Osteoblast (primary cell): Measurements from ENCODE around the gene LRIT3. TPM values are rescaled to one million over a fixed set of nuclear protein-coding genes. Genes with fewer than 3 reads are reported as not detected.
A peak's percentile ranks its signal among the peaks of the same experiment; 100 is the strongest.

Experiments
- DNase-seq: peaks from one replicate; pipeline ENCODE4 v3.0.0; 2011; ENCODE audit warnings: low spot score, mixed read lengths; ENCODE audit not compliant: insufficient read length; ENCODE audit errors: missing footprints
- H2AFZ ChIP-seq: 2 replicates; pipeline ENCODE4 v1.6.0; 2011; ENCODE audit warnings: mild to moderate bottlenecking, low read length
- H3K27ac ChIP-seq: 2 replicates; pipeline ENCODE4 v1.5.1; 2011; ENCODE audit warnings: mild to moderate bottlenecking, low read depth, low read length, moderate library complexity
- H3K27me3 ChIP-seq: 2 replicates; pipeline ENCODE4 v1.6.0; 2012; ENCODE audit warnings: mild to moderate bottlenecking, control low read depth, inconsistent platforms, low read length, moderate library complexity; ENCODE audit not compliant: insufficient read depth
- H3K36me3 ChIP-seq: 2 replicates; pipeline ENCODE4 v1.5.1; 2011; ENCODE audit warnings: mild to moderate bottlenecking, low read length, control low read depth, moderate library complexity; ENCODE audit not compliant: insufficient read depth
- H3K4me1 ChIP-seq: 2 replicates; pipeline ENCODE4 v1.5.1; 2011; ENCODE audit warnings: mild to moderate bottlenecking, low read length, control low read depth, moderate library complexity; ENCODE audit not compliant: insufficient read depth
- H3K4me2 ChIP-seq: 2 replicates; pipeline ENCODE4 v1.6.0; 2011; ENCODE audit warnings: mild to moderate bottlenecking, low read length; ENCODE audit not compliant: insufficient read depth
- H3K4me3 ChIP-seq: fragments of 200-600 bp; sonication (generic); 3 replicates; pipeline ENCODE4 v1.5.1; 2012; ENCODE audit warnings: mild to moderate bottlenecking, low read length, inconsistent platforms; ENCODE audit not compliant: insufficient read depth
- H3K79me2 ChIP-seq: 2 replicates; pipeline ENCODE4 v1.6.0; 2012; ENCODE audit warnings: mild to moderate bottlenecking, low read length, control low read depth, inconsistent platforms; ENCODE audit not compliant: insufficient read depth
- H3K9me3 ChIP-seq: 2 replicates; pipeline ENCODE4 v1.5.1; 2011; ENCODE audit warnings: low read depth, low read length, control low read depth
- H4K20me1 ChIP-seq: 2 replicates; pipeline ENCODE4 v1.6.0; 2012; ENCODE audit warnings: mild to moderate bottlenecking, low read length, control low read depth; ENCODE audit not compliant: insufficient read depth
- total RNA-seq: library from RNA; depleted of rRNA; stranded (reverse); fragments of >200 nt; gene quantifications from 2 replicates; pipeline ENCODE4 v1.2.3, GENCODE V29; 2012
- TF ChIP-seq, protein P1 (sequence below): IDR thresholded peaks from 2 replicates; pipeline ENCODE4 v1.5.1; 2011; ENCODE audit warnings: mild to moderate bottlenecking, low read depth, low read length, moderate library complexity; ENCODE audit errors: extremely low read depth

The LRIT3 gene
- total RNA-seq, 1 donor, result under 0.01 TPM

GRCh38 chr4:109902559-109903251 is 54.8 kb downstream of the LRIT3 start:
- Histone ChIP-seq H4K20me1 (no peaks in the 10 kb centered on the region), H3K9me3 (no peaks in the 10 kb centered on the region), H3K27me3 (no peaks in the 10 kb centered on the region), H3K79me2 (no peaks in the 10 kb centered on the region), H2AFZ (no peak overlapping the region), H3K36me3 (no peaks in the 10 kb centered on the region), H3K4me3 (no peak overlapping the region), H3K4me2 (no peak overlapping the region), H3K4me1 (no peaks in the 10 kb centered on the region), H3K27ac (no peak overlapping the region)
- DNase-seq, result no peak
- TF ChIP-seq, protein P1, sequence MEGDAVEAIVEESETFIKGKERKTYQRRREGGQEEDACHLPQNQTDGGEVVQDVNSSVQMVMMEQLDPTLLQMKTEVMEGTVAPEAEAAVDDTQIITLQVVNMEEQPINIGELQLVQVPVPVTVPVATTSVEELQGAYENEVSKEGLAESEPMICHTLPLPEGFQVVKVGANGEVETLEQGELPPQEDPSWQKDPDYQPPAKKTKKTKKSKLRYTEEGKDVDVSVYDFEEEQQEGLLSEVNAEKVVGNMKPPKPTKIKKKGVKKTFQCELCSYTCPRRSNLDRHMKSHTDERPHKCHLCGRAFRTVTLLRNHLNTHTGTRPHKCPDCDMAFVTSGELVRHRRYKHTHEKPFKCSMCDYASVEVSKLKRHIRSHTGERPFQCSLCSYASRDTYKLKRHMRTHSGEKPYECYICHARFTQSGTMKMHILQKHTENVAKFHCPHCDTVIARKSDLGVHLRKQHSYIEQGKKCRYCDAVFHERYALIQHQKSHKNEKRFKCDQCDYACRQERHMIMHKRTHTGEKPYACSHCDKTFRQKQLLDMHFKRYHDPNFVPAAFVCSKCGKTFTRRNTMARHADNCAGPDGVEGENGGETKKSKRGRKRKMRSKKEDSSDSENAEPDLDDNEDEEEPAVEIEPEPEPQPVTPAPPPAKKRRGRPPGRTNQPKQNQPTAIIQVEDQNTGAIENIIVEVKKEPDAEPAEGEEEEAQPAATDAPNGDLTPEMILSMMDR, result no peak

DNA sequence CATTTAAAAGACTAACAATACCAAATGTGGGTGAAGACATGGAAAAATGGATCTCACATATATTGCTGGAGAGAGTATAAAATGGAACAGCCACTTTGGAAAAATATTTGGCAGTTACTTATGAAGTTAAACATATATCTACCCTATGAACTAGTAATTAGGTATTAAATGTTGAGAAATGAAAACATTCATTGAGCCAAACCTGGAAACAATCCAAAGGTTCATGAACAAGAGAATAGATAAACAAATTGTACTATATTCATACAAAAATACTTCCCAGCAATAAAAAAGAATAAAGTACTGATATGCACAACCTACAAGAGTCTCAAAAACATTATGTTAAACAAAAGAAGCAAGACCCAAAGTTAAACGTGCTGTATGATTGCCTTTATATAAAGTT is 60.8 kb downstream of the LRIT3 start:
- H3K4me1 ChIP-seq, result peaks cover 9% of the 10 kb centered on the region

GRCh38 chr4:109910256-109910655 is 62.3 kb downstream of the LRIT3 start:
- no peak overlapping the region for H3K27ac ChIP-seq
- no peaks in the 10 kb centered on the region for H3K79me2 ChIP-seq
- H3K27me3 ChIP-seq, result peaks cover 2% of the 10 kb centered on the region
- H3K4me1 ChIP-seq, result peaks cover 9% of the 10 kb centered on the region
- TF ChIP-seq, protein P1, result no peak
- no peak overlapping the region for H3K4me2 ChIP-seq
- no peaks in the 10 kb centered on the region for H3K9me3 ChIP-seq
- no peak overlapping the region for H2AFZ ChIP-seq
- H3K36me3 ChIP-seq, result no peaks in the 10 kb centered on the region
- H3K4me3 ChIP-seq, result no peak overlapping the region
- no peaks in the 10 kb centered on the region for H4K20me1 ChIP-seq
- no peak for DNase-seq

More for the DNA sequence above, 60.8 kb downstream of the LRIT3 start:
- Histone ChIP-seq H3K27ac (no peak overlapping the region), H3K27me3 (no peaks in the 10 kb centered on the region), H3K9me3 (no peaks in the 10 kb centered on the region), H3K4me2 (no peak overlapping the region), H2AFZ (no peak overlapping the region), H4K20me1 (no peaks in the 10 kb centered on the region), H3K79me2 (no peaks in the 10 kb centered on the region), H3K36me3 (no peaks in the 10 kb centered on the region), H3K4me3 (no peak overlapping the region)
- no peak for DNase-seq
- TF ChIP-seq, protein P1, result no peak

DNA sequence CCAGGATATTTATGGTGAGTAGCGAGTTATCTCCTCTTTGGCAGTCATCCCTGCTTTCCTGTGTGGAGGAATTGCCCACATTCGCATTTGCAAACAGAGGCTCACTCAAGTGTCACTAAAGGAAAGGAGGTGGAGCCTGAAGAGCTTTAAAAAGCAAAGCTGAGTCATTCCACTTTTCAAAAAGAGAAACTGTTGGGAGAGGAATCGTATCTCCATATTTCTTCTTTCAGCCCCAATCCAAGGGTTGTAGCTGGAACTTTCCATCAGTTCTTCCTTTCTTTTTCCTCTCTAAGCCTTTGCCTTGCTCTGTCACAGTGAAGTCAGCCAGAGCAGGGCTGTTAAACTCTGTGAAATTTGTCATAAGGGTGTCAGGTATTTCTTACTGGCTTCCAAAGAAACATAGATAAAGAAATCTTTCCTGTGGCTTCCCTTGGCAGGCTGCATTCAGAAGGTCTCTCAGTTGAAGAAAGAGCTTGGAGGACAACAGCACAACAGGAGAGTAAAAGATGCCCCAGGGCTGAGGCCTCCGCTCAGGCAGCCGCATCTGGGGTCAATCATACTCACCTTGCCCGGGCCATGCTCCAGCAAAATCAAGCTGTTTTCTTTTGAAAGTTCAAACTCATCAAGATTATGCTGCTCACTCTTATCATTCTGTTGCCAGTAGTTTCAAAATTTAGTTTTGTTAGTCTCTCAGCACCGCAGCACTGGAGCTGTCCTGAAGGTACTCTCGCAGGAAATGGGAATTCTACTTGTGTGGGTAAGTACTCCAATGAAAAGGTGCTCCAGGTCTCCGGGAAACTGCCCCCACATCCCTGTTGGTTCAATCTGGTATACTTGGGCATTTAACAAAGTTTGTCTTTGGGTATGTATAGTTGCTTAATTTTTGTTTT is 65.0 kb downstream of the LRIT3 start, which contains the start of gene EGF:
EGF (plus strand) TSS at position 178 of the 890 bp plus-strand sequence; CDS start at position 631, 453 bp downstream.
- no peak for DNase-seq
- H3K27me3 ChIP-seq, result peaks cover 2% of the 10 kb centered on the region
- H3K4me1 ChIP-seq, result peaks cover 9% of the 10 kb centered on the region
- peak within 1 kb of the TSS; percentile 62 for H3K4me3 ChIP-seq
- H3K9me3 ChIP-seq, result no peaks in the 10 kb centered on the region
- peak within 1 kb of the TSS; percentile 73 for H3K4me2 ChIP-seq
- H4K20me1 ChIP-seq, result no peaks in the 10 kb centered on the region
- peak within 1 kb of the TSS; percentile 10 for H3K27ac ChIP-seq
- H2AFZ ChIP-seq, result peak within 1 kb of the TSS; percentile 92
- TF ChIP-seq, protein P1, result no peak
- no peaks in the 10 kb centered on the region for H3K79me2 ChIP-seq
- H3K36me3 ChIP-seq, result no peaks in the 10 kb centered on the region
